ENCODE results near the gene SWAP70. TPM values are rescaled to one million over a fixed set of nuclear protein-coding genes. Genes with fewer than 3 reads are reported as not detected.
"Not testable (repeated sequence)": the region's sequence is repeated elsewhere in the genome, so short reads cannot be mapped to it uniquely, and the experiment has no call there.

The SWAP70 gene
- total RNA-seq, 1 experiment from 2014 or later, result 14.3 TPM

GRCh38 chr11:9722023-9722422 lies 58.1 kb downstream of the SWAP70 start:
- no peak for DNase-seq (ENCODE audit: low spot score)

- no peak for DNase-seq (ENCODE audit: low spot score)
These were observed 59.0 kb downstream of the SWAP70 start for GRCh38 chr11:9722893-9723292.

GRCh38 chr11:9726321-9727022 lies 62.6 kb downstream of the SWAP70 start:
- DNase-seq (ENCODE audit: low spot score), result peak; percentile 73

- no peak for DNase-seq (ENCODE audit: low spot score)
These were observed 64.2 kb downstream of the SWAP70 start for GRCh38 chr11:9728058-9728457.

GRCh38 chr11:9731256-9731655 lies 67.4 kb downstream of the SWAP70 start:
- DNase-seq (ENCODE audit: low spot score), result no peak

- DNase-seq (ENCODE audit: low spot score), result no peak
These were observed 68.6 kb downstream of the SWAP70 start for GRCh38 chr11:9732453-9732852.

- no peak for DNase-seq (ENCODE audit: low spot score)
These were observed 69.3 kb downstream of the SWAP70 start for GRCh38 chr11:9733212-9733611.

GRCh38 chr11:9735236-9735635 lies 71.4 kb downstream of the SWAP70 start:
- no peak for DNase-seq (ENCODE audit: low spot score)

- DNase-seq (ENCODE audit: low spot score), result no peak
These were observed 72.0 kb downstream of the SWAP70 start for GRCh38 chr11:9735919-9736318.

- no peak for DNase-seq (ENCODE audit: low spot score)
These were observed 72.5 kb downstream of the SWAP70 start for GRCh38 chr11:9736365-9736764.

- DNase-seq (ENCODE audit: low spot score), result no peak
These were observed 74.2 kb downstream of the SWAP70 start for GRCh38 chr11:9738116-9738515.

GRCh38 chr11:9738707-9739106 lies 74.8 kb downstream of the SWAP70 start:
- no peak for DNase-seq (ENCODE audit: low spot score)

- DNase-seq (ENCODE audit: low spot score), result no peak
These were observed 75.4 kb downstream of the SWAP70 start for GRCh38 chr11:9739123-9739900.

GRCh38 chr11:9740202-9740883 lies 76.5 kb downstream of the SWAP70 start:
- no peak for DNase-seq (ENCODE audit: low spot score)

- DNase-seq (ENCODE audit: low spot score), result no peak
These were observed 77.4 kb downstream of the SWAP70 start for GRCh38 chr11:9741260-9741659.

- DNase-seq (ENCODE audit: low spot score), result not testable (repeated sequence)
These were observed 79.6 kb downstream of the SWAP70 start for GRCh38 chr11:9743512-9743911.

GRCh38 chr11:9745411-9746211 lies 81.7 kb downstream of the SWAP70 start:
- no peak for DNase-seq (ENCODE audit: low spot score)

GRCh38 chr11:9747229-9747628 lies 83.4 kb downstream of the SWAP70 start:
- no peak for DNase-seq (ENCODE audit: low spot score)

- DNase-seq (ENCODE audit: low spot score), result no peak
These were observed 84.0 kb downstream of the SWAP70 start for GRCh38 chr11:9747828-9748227.

- DNase-seq (ENCODE audit: low spot score), result peak; percentile 88
These were observed 84.6 kb downstream of the SWAP70 start for GRCh38 chr11:9748361-9748970.

- no peak for DNase-seq (ENCODE audit: low spot score)
These were observed 86.7 kb downstream of the SWAP70 start for GRCh38 chr11:9750551-9750950.

Data from H4 (cell line).